ENCODE results near the gene CD4.
A peak's percentile ranks its signal among the peaks of the same experiment; 100 is the strongest.

CD4 gene

GRCh38 chr12:6817098-6817497 is 27.8 kb downstream of the CD4 start:
- no peak for DNase-seq

- no peak for DNase-seq
These were observed 28.4 kb downstream of the CD4 start for GRCh38 chr12:6817662-6818157.

GRCh38 chr12:6818222-6818621 is 28.9 kb downstream of the CD4 start:
- no peak for DNase-seq

GRCh38 chr12:6818645-6819044 is 29.3 kb downstream of the CD4 start:
- DNase-seq = no peak

GRCh38 chr12:6819106-6820030 is 30.0 kb downstream of the CD4 start:
- DNase-seq = no peak

- no peak for DNase-seq
These were observed 30.8 kb downstream of the CD4 start for GRCh38 chr12:6820166-6820565.

GRCh38 chr12:6821591-6822425 is 32.5 kb downstream of the CD4 start, which contains the start of gene GPR162:
GPR162 (plus strand) TSS chr12:6821821; CDS start chr12:6823899, 2,078 bp downstream.
- DNase-seq = no peak

GRCh38 chr12:6822426-6823135 is 33.3 kb downstream of the CD4 start:
- no peak for DNase-seq

- no peak for DNase-seq
These were observed 34.1 kb downstream of the CD4 start for GRCh38 chr12:6823182-6824084.

GRCh38 chr12:6824085-6824775 is 34.9 kb downstream of the CD4 start:
- DNase-seq = no peak

GRCh38 chr12:6824901-6825381 is 35.6 kb downstream of the CD4 start:
- DNase-seq = no peak

- peak; percentile 77 for DNase-seq
These were observed 36.2 kb downstream of the CD4 start for GRCh38 chr12:6825398-6826124.

GRCh38 chr12:6826125-6826733 is 36.9 kb downstream of the CD4 start:
- no peak for DNase-seq

GRCh38 chr12:6826734-6827436 is 37.6 kb downstream of the CD4 start:
- DNase-seq = no peak

GRCh38 chr12:6827437-6827911 is 38.1 kb downstream of the CD4 start:
- DNase-seq = peak; percentile 42

- DNase-seq = no peak
These were observed 38.9 kb downstream of the CD4 start, which contains the start of gene P3H3 for GRCh38 chr12:6827982-6828780. P3H3 (plus strand) TSS chr12:6828407; CDS start chr12:6828441, 34 bp downstream.

GRCh38 chr12:6828781-6829535 is 39.6 kb downstream of the CD4 start:
- peak; percentile 36 for DNase-seq
